Activated naive CD8-positive, alpha-beta T cell treated with anti-CD3 and anti-CD28 coated beads, Interleukin-2, amount 10 ng/mL, durations not matched to agents 7 days and 5 days (primary cell): Measurements from ENCODE around the gene RBL2. TPM values are rescaled to one million over a fixed set of nuclear protein-coding genes. Genes with fewer than 3 reads are reported as not detected.
"Not testable (repeated sequence)": the region's sequence is repeated elsewhere in the genome, so short reads cannot be mapped to it uniquely, and the experiment has no call there.

Source experiments
- ATAC-seq: fragments of 150-1000 bp; cut with Tn5 transposase; one replicate; pipeline ENCODE4 v1.10.0; 2021; ENCODE audit warnings: low read depth, moderate library complexity
- POLR2A ChIA-PET: fragments of 350-600 bp; sonication (Branson Sonifier 250); formaldehyde crosslinking; loops from one replicate; lab custom pipeline; 2021; ENCODE audit warnings: antibody characterized with exemption; lab: Charles Lee
- DNase-seq: peaks from one replicate; pipeline ENCODE4 v3.0.0; 2021
- H3K27ac Mint-ChIP-seq: one replicate; pipeline ENCODE4 v1.8.0; 2022; ENCODE audit warnings: mild to moderate bottlenecking, mixed read lengths
- H3K27me3 Mint-ChIP-seq: one replicate; pipeline ENCODE4 v1.8.0; 2022; ENCODE audit warnings: mild to moderate bottlenecking, moderate library complexity, mixed read lengths
- H3K36me3 Mint-ChIP-seq: one replicate; pipeline ENCODE4 v1.8.0; 2021; ENCODE audit warnings: mild to moderate bottlenecking, mixed read lengths
- H3K4me1 Mint-ChIP-seq: one replicate; pipeline ENCODE4 v1.8.0; 2021; ENCODE audit warnings: mixed read lengths
- H3K4me3 Mint-ChIP-seq: one replicate; pipeline ENCODE4 v1.8.0; 2022; ENCODE audit warnings: mild to moderate bottlenecking, moderate library complexity, mixed read lengths
- H3K9me3 Mint-ChIP-seq: one replicate; pipeline ENCODE4 v1.8.0; 2021; ENCODE audit warnings: mixed read lengths
- total RNA-seq, 2 experiments: library from RNA; stranded (reverse); gene quantifications; one replicate each; pipeline ENCODE4 v1.2.3, GENCODE V29; 2021

Gene RBL2
- total RNA-seq, 2 experiments from 2014 or later = 248 to 263 TPM

GRCh38 chr16:53530741-53531140, 96.5 kb downstream of the RBL2 start:
- Mint-ChIP-seq H3K27me3 (peaks cover 4% of the 10 kb centered on the region), H3K4me1 (peaks cover 3% of the 10 kb centered on the region), H3K9me3 (no peaks in the 10 kb centered on the region), H3K4me3 (no peak overlapping the region), H3K27ac (no peak overlapping the region), H3K36me3 (no peaks in the 10 kb centered on the region)
- ATAC-seq (no peak), DNase-seq (no peak)
- POLR2A ChIA-PET = no interaction called here

- Mint-ChIP-seq H3K36me3 (no peaks in the 10 kb centered on the region), H3K4me3 (no peak overlapping the region), H3K27ac (no peak overlapping the region), H3K9me3 (no peaks in the 10 kb centered on the region), H3K4me1 (no peaks in the 10 kb centered on the region), H3K27me3 (peaks cover 6% of the 10 kb centered on the region)
- POLR2A ChIA-PET = no interaction called here
- ATAC-seq = no peak
- no peak for DNase-seq
Measured at GRCh38 chr16:53534206-53534605, 99.9 kb downstream of the RBL2 start.

GRCh38 chr16:53537626-53538025, 103.4 kb downstream of the RBL2 start:
- Mint-ChIP-seq H3K27me3 (peaks cover 8% of the 10 kb centered on the region), H3K36me3 (no peaks in the 10 kb centered on the region), H3K4me3 (no peak overlapping the region), H3K27ac (no peak overlapping the region), H3K4me1 (no peaks in the 10 kb centered on the region), H3K9me3 (no peaks in the 10 kb centered on the region)
- ATAC-seq (no peak), DNase-seq (no peak)
- POLR2A ChIA-PET = no interaction called here

GRCh38 chr16:53539346-53539745, 105.1 kb downstream of the RBL2 start:
- H3K4me3 Mint-ChIP-seq, H3K4me1 Mint-ChIP-seq, DNase-seq, ATAC-seq, H3K36me3 Mint-ChIP-seq, H3K27ac Mint-ChIP-seq, H3K9me3 Mint-ChIP-seq, POLR2A ChIA-PET: not testable (repeated sequence)
- peaks cover 21% of the 10 kb centered on the region for H3K27me3 Mint-ChIP-seq

GRCh38 chr16:53539759-53540718, 105.8 kb downstream of the RBL2 start:
- H3K36me3 Mint-ChIP-seq, POLR2A ChIA-PET, DNase-seq, H3K9me3 Mint-ChIP-seq, H3K27ac Mint-ChIP-seq, ATAC-seq, H3K4me3 Mint-ChIP-seq, H3K4me1 Mint-ChIP-seq: not testable (repeated sequence)
- peaks cover 25% of the 10 kb centered on the region for H3K27me3 Mint-ChIP-seq

Other genes with a start within 250 kb of the RBL2 start
- gene AKTIP, start 68.7 kb downstream of the RBL2 start, total RNA-seq = 10 to 100 TPM; 60.9 to 66.6 TPM